HCT116 (cell line): ENCODE data around the gene ARL6IP4. TPM values are rescaled to one million over a fixed set of nuclear protein-coding genes. Genes with fewer than 3 reads are reported as not detected.

Experiments used
- ATAC-seq: fragments of 200-7000 bp; cut with Tn5 transposase; 2 replicates; pipeline ENCODE4 v1.9.1; 2020; ENCODE audit warnings: mild to moderate bottlenecking, moderate library complexity
- BruUV-seq: library from RNA; stranded (reverse); fragments of 400-500 nt; replicated peaks from 2 replicates; lab custom pipeline; 2021; lab: Mats Ljungman, UMichigan
- CTCF ChIA-PET: fragments of 300-600 bp; sonication (Branson Sonifier 250); formaldehyde crosslinking; loops from one replicate; lab custom pipeline; 2021; ENCODE audit warnings: antibody characterized with exemption; lab: Charles Lee
- POLR2A ChIA-PET: fragments of 300-600, 350-600 bp; sonication (Branson Sonifier 250); formaldehyde crosslinking; loops from one replicate; lab custom pipeline; 2021; ENCODE audit warnings: antibody characterized with exemption; lab: Charles Lee
- RAD21 ChIA-PET, 2 experiments: fragments of 300-600 bp; sonication (Branson Sonifier 250); formaldehyde crosslinking; loops; one replicate each; lab custom pipeline; 2023; ENCODE audit warnings: low total read pairs in 2 of 2; ENCODE audit not compliant: uncharacterized antibody in 2 of 2, unreplicated experiment in 2 of 2, low non-redundant PET in 1 of 2; lab: Charles Lee
- DNase-seq: peaks from one replicate; pipeline ENCODE4 v3.0.0-alpha.2; 2010; ENCODE audit warnings: low read depth, low spot score
- H2AFZ ChIP-seq: fragments of 200-600 bp; shearing (Covaris generic), sonication (generic); 2 replicates; pipeline ENCODE4 v1.6.1; 2017; ENCODE audit warnings: low read depth, mixed run types, mixed read lengths, antibody characterized with exemption, low read length; ENCODE audit not compliant: poor library complexity, severe bottlenecking
- H3K27ac ChIP-seq: 2 replicates; pipeline ENCODE4 v1.5.1; 2012; ENCODE audit warnings: low read depth, low read length
- H3K27me3 ChIP-seq: fragments of 200-600 bp; sonication (generic); 2 replicates; pipeline ENCODE4 v1.6.1; 2016; ENCODE audit warnings: mixed run types, low read length, mixed read lengths; ENCODE audit not compliant: insufficient read depth
- H3K36me3 ChIP-seq, 2 experiments: fragments of 200-500 bp in 1 of 2; fragments of 200-600 bp in 1 of 2; sonication (Bioruptor generic) in 1 of 2; sonication (generic) in 1 of 2; 2 replicates each; pipeline versions ENCODE4 v1.5.1 to v1.6.1; 2014 to 2016; ENCODE audit warnings: low read length in 2 of 2, inconsistent platforms in 1 of 2, mixed read lengths in 1 of 2, mixed run types in 1 of 2; ENCODE audit not compliant: insufficient read depth in 2 of 2, control insufficient read depth in 1 of 2
- H3K4me1 ChIP-seq, 2 experiments: fragments of 200-600 bp in 1 of 2; sonication (generic) in 1 of 2; 2 replicates each; pipeline versions ENCODE4 v1.5.1 to v1.6.1; 2012 to 2017; ENCODE audit warnings: low read length in 2 of 2, inconsistent platforms in 1 of 2, mild to moderate bottlenecking in 1 of 2, mixed read lengths in 1 of 2, mixed run types in 1 of 2, moderate library complexity in 1 of 2; ENCODE audit not compliant: insufficient read depth in 2 of 2, control insufficient read depth in 1 of 2
- H3K4me2 ChIP-seq: fragments of 200-600 bp; sonication (generic); 2 replicates; pipeline ENCODE4 v1.6.1; 2017; ENCODE audit warnings: mixed run types, low read length, mixed read lengths
- H3K4me3 ChIP-seq, 2 experiments: fragments of 200-600 bp in 1 of 2; sonication (generic) in 1 of 2; replicated peaks in 1 of 2; 2 replicates each; pipeline ENCODE4 v1.5.1; 2011 to 2016; ENCODE audit warnings: low read length in 2 of 2, control low read depth in 1 of 2, low read depth in 1 of 2, mild to moderate bottlenecking in 1 of 2, mixed read lengths in 1 of 2, mixed run types in 1 of 2
- H3K79me2 ChIP-seq: fragments of 200-600 bp; sonication (generic); 2 replicates; pipeline ENCODE4 v1.6.1; 2017; ENCODE audit warnings: mild to moderate bottlenecking, mixed run types, low read length, moderate library complexity, mixed read lengths; ENCODE audit not compliant: insufficient read depth
- H3K9ac ChIP-seq: fragments of 200-600 bp; sonication (generic); 2 replicates; pipeline ENCODE4 v1.6.1; 2016; ENCODE audit warnings: low read length, mixed read lengths
- H3K9me2 ChIP-seq: fragments of 200-600 bp; sonication (generic), shearing (Covaris generic); 2 replicates; pipeline ENCODE4 v1.6.1; 2017; ENCODE audit warnings: mixed run types, mild to moderate bottlenecking, moderate library complexity; ENCODE audit not compliant: insufficient read depth
- H3K9me3 ChIP-seq, 2 experiments: fragments of 200-500 bp in 1 of 2; fragments of 200-600 bp in 1 of 2; sonication (Bioruptor generic) in 1 of 2; sonication (generic) in 1 of 2; 2 replicates each; pipeline ENCODE4 v1.6.1; 2014 to 2017; ENCODE audit warnings: low read length in 2 of 2, mixed read lengths in 2 of 2, inconsistent platforms in 1 of 2, low read depth in 1 of 2, mild to moderate bottlenecking in 1 of 2, mixed run types in 1 of 2, moderate library complexity in 1 of 2; ENCODE audit not compliant: control insufficient read depth in 1 of 2, insufficient read depth in 1 of 2
- H4K20me1 ChIP-seq: fragments of 200-600 bp; sonication (generic), shearing (Covaris generic); 2 replicates; pipeline ENCODE4 v1.6.1; 2017; ENCODE audit warnings: mixed run types, mild to moderate bottlenecking, moderate library complexity; ENCODE audit not compliant: insufficient read depth
- CEBPB ChIP-seq: IDR thresholded peaks from 2 replicates; pipeline ENCODE4 v1.6.1; 2012; ENCODE audit warnings: low read depth
- CTCF ChIP-seq, 3 experiments: fragments of 200-600 bp in 1 of 3; sonication (generic) in 1 of 3; IDR thresholded peaks in 2 of 3; conservative IDR thresholded peaks in 1 of 3; 2 replicates each; pipeline ENCODE4 v1.5.1; 2012 to 2017; ENCODE audit warnings: low read depth in 2 of 3, low read length in 2 of 3, antibody characterized with exemption in 1 of 3, borderline replicate concordance in 1 of 3, control low read depth in 1 of 3, mild to moderate bottlenecking in 1 of 3, mixed read lengths in 1 of 3, mixed run types in 1 of 3, moderate library complexity in 1 of 3; ENCODE audit not compliant: insufficient read depth in 1 of 3
- ELF1 ChIP-seq: IDR thresholded peaks from 2 replicates; pipeline ENCODE4 v1.6.1; 2012; ENCODE audit warnings: low read depth, borderline replicate concordance
- EZH2phosphoT487 ChIP-seq: fragments of 200-600 bp; IDR thresholded peaks from 2 replicates; pipeline ENCODE4 v1.6.1; 2018; ENCODE audit warnings: antibody characterized with exemption, borderline replicate concordance
- FOSL1 ChIP-seq: IDR thresholded peaks from 2 replicates; pipeline ENCODE4 v1.6.1; 2012; ENCODE audit warnings: low read depth
- JUND ChIP-seq: IDR thresholded peaks from 2 replicates; pipeline ENCODE4 v1.6.1; 2012
- POLR2A ChIP-seq: IDR thresholded peaks from 2 replicates; pipeline ENCODE4 v1.7.0; 2011; ENCODE audit warnings: borderline replicate concordance; ENCODE audit not compliant: insufficient read depth, insufficient read length; ENCODE audit errors: extremely low read depth
- TCF7L2 ChIP-seq: IDR thresholded peaks from 2 replicates; pipeline ENCODE4 v1.7.0; 2011; ENCODE audit warnings: borderline replicate concordance, inconsistent platforms; ENCODE audit not compliant: insufficient read depth, insufficient read length; ENCODE audit errors: extremely low read depth
- YY1 ChIP-seq: IDR thresholded peaks from 2 replicates; pipeline ENCODE4 v1.6.1; 2011; ENCODE audit warnings: low read length, low read depth, moderate library complexity, mild to moderate bottlenecking; ENCODE audit not compliant: insufficient replicate concordance; ENCODE audit errors: extremely low read depth
- ZFX ChIP-seq: fragments of 450-650 bp; IDR thresholded peaks from 2 replicates; pipeline ENCODE4 v1.6.1; 2017
- intact Hi-C: fragments of 100-400 bp; cut with micrococcal nuclease; formaldehyde crosslinking; loops from 2 replicates; pipeline ENCODE4 v1.10.0; 2022
- total RNA-seq: library from RNA; stranded (reverse); gene quantifications from one replicate; pipeline ENCODE4 v1.2.1, GENCODE V29; 2021; ENCODE audit not compliant: unreplicated experiment
- TF ChIP-seq, protein P1 (sequence below): IDR thresholded peaks from 2 replicates; pipeline ENCODE4 v1.6.1; 2011; ENCODE audit warnings: mild to moderate bottlenecking, low read length, moderate library complexity; ENCODE audit not compliant: insufficient replicate concordance; ENCODE audit errors: extremely low read depth
- TF ChIP-seq, protein P2 (sequence below): IDR thresholded peaks from 2 replicates; pipeline ENCODE4 v1.6.1; 2012

ARL6IP4 gene
- total RNA-seq, 1 experiment from 2014 or later = 128 TPM

- no TSS peak for BruUV-seq
- no peaks in the 10 kb centered on the region for H4K20me1 ChIP-seq
- TF ChIP-seq JUND (no peak), FOSL1 (no peak), CTCF (IDR thresholded peaks at IDR 0.05 in 2 of 3, conservative IDR thresholded peaks at IDR 0.05 in 1 of 3; ENCODE audit: borderline replicate concordance in 1 of 3, insufficient read depth in 1 of 3, low read depth in 2 of 3, low read length in 2 of 3) (no peak), YY1 (no peak), EZH2phosphoT487 (no peak), TCF7L2 (no peak), POLR2A (no peak), CEBPB (no peak), ELF1 (no peak), ZFX (no peak)
- TF ChIP-seq, protein P1, sequence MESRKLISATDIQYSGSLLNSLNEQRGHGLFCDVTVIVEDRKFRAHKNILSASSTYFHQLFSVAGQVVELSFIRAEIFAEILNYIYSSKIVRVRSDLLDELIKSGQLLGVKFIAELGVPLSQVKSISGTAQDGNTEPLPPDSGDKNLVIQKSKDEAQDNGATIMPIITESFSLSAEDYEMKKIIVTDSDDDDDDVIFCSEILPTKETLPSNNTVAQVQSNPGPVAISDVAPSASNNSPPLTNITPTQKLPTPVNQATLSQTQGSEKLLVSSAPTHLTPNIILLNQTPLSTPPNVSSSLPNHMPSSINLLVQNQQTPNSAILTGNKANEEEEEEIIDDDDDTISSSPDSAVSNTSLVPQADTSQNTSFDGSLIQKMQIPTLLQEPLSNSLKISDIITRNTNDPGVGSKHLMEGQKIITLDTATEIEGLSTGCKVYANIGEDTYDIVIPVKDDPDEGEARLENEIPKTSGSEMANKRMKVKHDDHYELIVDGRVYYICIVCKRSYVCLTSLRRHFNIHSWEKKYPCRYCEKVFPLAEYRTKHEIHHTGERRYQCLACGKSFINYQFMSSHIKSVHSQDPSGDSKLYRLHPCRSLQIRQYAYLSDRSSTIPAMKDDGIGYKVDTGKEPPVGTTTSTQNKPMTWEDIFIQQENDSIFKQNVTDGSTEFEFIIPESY = no peak
- TF ChIP-seq, protein P2, sequence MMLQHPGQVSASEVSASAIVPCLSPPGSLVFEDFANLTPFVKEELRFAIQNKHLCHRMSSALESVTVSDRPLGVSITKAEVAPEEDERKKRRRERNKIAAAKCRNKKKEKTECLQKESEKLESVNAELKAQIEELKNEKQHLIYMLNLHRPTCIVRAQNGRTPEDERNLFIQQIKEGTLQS = no peak
- TF ChIP-seq, all 23 proteins: peak for 0
- intact Hi-C loops = no loop called here
- Histone ChIP-seq H2AFZ (no peak overlapping the region), H3K9ac (no peak overlapping the region), H3K4me3 (no peak overlapping the region), H3K9me3 (no peaks in the 10 kb centered on the region), H3K36me3 (no peaks in the 10 kb centered on the region), H3K79me2 (peaks cover 3% of the 10 kb centered on the region; the same call in 1 of the 2 replicates), H3K27me3 (no peaks in the 10 kb centered on the region), H3K4me1 (peaks cover 18 to 23% of the 10 kb centered on the region in 2 experiments), H3K4me2 (no peak overlapping the region), H3K9me2 (no peaks in the 10 kb centered on the region), H3K27ac (no peak overlapping the region)
- RAD21 ChIA-PET = no interaction called here
- no peak for DNase-seq
- no peak for ATAC-seq
- POLR2A ChIA-PET = no interaction called here
- CTCF ChIA-PET = no interaction called here
Observed at GRCh38 chr12:122959566-122960192, 20.8 kb upstream of the ARL6IP4 start.
